GM21825 (cell line): Measurements from ENCODE around the gene ASXL1.

Source experiments
- ATAC-seq: cut with Tn5 transposase; IDR thresholded peaks from one replicate; pipeline ENCODE4 v1.9.1; 2021; ENCODE audit warnings: mild to moderate bottlenecking, moderate library complexity; ENCODE audit not compliant: unreplicated experiment

ASXL1 gene

DNA sequence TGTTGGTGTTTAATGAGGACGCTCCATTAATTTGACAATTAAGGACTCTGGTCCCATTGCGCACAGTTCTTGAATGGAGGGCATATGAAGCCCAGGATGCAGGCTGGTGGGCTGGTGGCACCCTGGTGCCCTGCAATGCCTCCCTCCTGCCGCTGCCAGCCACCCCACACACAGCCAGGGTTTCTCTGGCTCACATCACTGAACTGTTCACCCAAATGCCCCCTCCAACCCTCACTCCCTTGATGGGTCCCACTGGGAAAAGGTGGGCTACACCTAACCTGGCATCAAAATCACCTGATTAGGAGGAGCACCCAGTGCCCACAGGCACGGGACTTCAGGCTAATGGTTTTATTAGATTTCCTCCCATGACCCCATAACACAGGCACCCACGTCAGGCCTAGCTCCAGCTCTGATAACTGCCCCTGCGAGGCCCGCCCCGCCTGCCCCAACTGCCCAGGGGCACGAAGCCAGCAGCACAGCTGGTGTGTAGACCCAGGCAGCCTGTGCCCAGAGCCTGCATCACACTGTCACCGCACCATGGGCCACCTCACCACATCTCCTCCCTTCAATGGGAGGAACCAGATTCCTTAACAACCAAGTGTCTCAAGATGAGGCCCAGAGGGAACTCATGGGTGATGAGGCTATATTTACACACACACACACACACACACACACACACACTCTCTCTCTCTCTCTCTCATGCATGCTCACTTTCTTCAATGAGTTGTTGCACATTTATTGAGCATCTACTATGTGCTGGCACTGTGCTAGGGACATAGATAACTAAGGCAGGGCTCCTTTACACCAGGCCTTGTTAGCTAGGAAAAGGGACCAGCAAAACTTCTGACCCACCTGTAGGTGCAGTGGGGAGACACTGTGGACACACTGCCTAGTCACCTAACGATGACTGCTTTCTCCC, 119.7 kb downstream of the ASXL1 start:
- no peak for ATAC-seq

DNA sequence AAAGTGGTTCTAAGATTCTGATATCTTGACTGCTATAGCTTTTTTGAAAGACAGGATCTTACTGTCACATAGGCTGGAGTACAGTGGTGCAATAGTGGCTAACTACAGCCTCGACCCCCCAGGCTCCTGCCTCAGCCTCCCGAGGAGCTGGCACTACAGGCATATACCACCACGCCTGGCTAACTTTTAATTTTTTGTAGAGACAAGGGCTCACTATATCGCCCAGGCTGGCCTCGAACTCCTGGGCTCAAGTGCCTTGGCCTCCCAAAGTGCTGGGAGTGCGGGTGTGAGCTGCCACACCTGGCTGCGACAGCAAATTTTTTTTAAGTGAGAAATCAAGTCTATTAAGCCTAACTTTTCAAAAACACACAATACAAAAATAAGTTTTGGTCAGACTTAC, 120.4 kb downstream of the ASXL1 start:
- ATAC-seq: no peak

DNA sequence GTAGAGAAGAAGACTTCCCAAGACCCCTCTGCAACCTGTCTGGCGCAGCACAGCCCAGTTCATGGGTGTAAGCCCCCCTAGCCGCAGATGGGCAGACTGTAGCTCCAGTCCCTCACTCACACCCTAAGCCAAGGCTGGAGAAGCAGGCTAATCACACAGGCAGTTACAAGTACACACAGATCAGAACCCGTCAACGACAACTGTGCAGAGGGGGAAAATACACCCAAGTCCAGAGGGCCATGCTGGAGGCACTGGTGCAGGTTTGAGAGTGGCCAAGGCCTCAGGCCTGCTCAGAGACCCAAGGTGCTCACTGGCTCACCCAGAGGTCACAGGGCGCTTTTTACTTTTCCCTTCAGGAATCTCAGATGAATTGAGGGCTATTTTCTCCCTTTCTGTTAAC, 120.9 kb downstream of the ASXL1 start:
- ATAC-seq: no peak

DNA sequence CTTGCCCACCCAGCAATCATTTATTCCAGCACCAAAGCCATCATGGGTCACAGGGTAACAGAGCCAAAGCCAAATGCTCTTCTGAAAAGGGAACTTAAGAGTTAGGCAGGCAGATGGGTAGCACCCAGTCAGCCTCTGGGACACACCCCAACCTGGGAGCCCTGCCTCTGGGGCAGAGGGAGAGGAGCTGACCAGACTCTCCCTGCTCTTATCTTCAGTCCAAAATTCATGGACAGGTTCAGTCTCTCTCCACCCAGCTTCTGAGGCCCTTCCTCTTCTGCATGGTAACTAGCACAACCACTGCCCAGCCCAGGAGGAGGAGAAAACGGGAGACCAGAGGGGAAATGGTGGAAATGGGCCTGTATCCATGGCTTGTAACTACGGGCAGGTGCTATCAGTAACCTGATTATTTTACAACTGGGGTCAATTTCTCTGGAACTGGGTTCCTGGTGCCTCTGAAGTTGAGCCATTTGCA, 121.6 kb downstream of the ASXL1 start:
- ATAC-seq: no peak

DNA sequence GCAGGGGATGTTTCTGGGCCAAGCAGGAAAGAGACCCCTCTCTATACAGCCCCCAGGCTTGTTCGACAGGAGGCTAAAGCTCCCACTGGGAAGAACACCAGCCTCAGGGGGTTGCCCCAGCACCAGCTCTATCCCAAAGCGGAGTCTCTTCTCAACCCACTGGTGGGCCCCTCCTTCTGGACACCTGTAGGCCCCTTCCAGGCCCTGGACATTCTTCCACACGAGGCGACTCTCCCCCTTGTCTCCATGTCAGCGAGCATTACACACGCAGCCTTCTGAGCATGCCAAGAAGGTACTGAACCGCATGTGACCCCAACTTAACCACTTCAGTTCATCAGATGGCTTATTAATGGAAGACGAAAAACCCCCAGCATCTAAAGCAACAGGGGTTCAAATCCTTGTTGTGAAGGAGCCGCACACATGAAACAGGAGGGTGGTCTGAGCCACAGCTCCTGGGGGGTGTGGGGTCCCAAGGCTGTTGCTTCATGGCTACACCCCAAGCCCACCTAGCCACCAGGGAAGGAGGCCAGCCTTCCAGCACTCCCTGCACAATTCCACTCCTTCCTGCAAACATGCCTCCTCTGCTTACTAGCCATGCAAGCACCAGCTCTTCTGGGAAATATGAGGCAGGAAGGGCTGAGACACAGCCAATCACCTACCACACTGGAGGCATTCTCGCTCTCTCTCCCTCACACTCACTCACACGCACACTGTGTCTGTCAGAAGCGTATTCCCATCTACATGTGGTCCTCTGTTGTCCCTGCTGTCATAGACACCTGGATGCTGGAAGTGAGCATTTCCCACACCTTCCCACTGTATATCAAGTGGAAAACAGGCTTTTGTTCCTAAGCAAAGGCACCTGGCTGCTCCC, 122.5 kb downstream of the ASXL1 start:
- ATAC-seq: no peak

DNA sequence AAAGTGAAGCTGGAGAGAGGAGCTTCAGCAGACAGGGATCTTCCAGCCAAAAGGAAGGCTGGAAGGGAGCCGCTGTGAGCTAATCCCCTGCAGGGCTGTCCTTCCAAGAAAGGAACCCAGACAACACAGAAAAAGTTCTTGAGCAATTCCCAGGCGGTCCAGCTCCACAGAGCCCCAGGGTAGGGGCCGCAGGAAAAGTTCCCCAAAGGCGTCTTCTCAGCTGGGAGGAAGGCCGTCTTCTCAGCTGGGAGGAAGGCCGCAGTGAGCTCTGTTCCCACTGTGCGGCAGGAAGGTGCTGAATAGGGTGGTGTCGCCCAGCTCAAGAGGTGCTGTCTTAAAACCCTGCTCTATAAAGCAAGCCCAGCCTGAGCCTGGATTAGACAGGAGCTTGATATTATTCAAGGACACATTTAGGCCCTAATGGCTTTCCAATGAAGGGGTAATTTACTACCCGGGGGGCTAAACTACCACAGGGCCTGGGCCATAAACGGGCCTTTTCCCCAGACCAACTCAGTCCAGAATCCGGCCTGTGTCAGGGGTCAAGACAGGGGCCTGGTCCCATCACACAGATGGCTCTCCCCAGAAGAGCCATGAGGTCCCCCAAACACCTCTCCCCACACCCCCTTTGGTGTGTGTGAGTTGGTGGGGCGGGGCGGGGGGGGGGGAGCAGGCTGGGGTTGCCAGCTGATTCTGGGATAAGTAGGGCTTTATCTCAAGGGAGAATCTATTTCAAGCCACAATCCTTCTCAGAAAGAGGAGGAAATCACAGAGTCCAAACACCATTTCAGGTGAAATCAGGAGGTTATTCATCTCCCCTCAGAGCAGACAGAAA, 123.4 kb downstream of the ASXL1 start:
- no peak for ATAC-seq

DNA sequence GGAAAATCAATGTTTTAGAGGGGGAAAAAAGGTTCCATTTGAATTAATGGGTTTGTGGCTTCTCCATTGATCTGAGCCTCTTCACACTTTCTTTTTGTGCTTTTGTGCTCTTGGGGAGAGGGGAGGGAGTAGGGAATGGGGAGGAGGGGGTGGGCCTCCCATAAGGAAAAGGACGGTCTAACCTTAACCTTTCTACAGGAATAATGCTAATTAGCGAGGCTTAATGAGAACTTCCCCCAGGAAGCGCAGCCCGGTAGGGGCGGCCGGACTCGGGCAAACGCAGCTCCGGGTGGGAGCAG, 124.0 kb downstream of the ASXL1 start:
- ATAC-seq: no peak

DNA sequence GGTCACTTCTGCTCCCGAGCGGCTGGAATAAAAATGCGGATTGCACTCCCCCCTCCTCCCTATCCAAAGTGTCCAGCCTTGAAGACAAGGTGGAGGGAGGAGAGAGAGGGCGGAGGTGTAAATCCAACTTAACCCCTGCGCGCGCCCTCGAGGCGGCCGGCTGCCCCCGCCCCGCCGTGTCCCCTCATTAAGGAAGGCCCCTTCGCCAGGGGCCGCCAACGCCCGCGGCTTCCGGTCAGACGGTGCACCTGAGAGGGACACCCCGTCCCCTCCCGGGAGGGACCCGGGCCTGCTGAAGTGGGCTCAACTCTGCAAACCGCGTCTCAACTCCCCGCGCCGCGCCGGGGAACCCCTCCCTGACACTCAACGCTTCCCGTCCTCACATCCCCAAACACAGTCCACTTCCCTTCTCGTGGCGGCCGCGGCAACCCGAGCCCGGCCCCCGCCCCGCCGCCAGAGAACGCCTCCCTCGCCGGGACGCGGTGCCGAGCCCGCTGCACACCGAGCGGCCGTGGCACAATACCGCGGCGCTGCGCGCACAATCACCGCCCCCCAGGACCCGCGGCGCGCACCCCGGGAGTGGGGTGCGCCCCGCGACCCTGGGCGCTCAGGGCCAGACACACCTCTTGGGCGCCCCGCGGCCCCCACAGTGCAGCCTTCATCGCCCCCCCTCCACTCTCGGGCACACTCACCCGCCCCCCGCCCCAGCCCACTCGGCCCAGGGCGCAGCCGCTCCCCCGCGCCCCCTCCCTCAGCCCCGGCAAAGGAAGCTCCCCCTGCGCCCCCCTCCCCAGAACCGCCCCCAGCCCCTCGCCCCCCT, 124.5 kb downstream of the ASXL1 start:
- ATAC-seq: no peak

DNA sequence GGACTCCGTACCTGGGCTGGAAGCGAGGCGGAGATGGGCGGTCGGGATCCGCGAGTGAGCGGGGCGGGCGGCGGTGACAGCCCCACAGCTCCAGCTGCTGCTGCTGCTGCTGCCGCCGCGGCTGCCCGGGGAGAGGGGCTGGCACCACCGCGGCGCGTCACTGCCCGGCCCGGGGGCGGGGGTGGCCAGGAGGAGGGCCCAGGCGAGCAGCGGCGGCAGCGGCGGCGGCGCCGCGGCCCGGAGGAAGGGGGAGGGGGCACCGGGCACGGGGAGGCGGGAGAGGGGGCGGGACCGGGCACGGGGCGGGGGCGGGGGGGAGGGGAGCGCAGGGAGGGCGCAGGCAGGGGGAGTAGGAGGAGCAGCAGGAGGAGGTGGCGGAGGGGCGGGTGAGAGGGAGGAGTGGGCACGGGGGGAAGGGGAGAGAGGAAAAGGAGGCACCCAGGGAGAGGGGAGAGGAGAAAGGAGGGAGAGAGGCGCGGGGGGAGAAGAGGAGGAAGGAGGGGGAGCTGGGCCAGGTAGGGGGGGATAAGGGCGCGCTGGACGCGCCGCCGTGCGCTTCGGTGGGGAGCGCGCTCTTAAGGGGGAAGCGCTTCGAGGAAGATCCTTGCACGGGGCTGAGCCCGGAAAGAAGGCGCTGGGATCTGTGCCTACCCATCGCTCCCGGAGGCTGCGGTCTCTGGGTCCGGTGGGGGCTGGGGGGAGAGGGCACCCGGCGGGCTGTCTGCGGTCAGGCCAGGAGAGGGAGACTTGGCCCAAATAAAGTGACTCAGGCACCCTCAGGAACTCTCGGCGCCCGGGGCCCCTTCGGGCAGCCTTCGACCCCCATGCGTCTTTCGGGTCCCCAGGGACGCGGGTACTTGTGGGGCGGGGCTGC, 125.5 kb downstream of the ASXL1 start:
- no peak for ATAC-seq

DNA sequence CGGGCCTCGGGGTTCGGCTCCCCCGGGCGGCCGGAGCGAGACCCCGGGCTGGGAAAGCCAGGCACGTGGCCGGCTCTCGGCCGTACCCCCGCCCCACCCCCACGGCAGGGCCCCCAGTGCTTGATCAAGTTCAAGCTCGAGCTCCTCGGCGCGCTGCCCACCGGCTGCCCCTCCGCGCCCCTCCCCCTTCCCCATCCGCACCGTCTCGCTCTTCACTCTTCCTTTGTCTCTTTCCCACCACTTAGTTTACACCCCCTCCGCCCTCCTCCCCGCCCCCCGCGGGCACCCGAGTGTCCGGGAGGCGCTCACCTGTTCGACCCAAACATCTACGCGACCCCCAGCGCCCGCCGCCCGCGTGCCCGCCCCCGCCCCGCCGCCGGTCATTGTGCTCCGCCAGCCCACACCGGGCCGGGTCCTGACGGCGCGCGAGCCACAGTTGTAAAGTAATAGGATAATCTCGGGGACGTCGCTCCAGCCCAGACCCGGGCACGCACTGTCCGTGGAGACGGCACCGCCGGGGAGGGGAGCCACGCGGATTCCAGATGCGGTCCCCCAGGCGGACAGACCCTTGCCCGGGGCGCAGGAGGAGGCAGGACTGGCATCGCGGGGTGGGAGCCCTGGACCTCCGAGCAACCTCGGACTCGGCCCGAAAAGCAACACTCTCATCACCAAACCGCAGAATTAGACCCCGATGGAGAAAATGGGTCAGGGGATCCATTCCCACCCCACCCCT, 126.3 kb downstream of the ASXL1 start:
- no peak for ATAC-seq

DNA sequence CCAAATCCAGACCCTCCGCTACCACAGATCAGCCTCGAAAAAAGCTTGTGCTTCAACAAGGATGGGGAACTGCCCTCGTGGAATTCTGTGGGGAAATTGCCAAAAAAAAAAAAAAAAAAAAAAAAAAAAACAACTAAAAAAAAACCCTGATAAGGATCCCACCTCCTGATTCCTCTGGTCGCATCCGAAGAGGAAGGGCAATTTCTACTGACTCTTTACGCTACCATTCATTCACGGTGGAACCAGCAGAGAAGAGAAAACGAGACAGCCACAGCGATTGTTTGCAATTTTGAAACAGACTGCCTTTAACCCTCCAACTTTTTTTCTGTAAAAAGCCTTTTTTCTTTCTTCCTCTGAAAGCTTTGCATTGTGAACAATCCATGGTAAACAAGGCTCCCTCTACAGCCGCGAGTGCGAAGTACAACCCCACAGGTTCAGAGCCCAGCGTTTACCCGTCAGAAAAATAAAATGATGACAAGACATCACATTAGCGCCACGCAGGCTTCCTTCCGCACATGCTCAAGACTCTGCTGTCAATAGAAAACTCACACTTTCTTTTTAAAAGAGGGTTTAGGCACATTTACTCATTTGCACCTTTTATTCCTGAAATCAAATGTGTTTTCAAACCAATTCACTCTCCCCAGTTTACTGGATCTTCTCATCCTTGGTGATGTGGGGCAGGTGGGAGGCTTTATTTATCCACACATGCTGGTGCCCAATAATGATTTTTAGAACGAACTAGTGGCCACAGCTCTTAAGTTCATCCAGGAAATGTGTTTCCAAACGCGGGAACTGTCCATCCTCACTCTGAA, 127.0 kb downstream of the ASXL1 start:
- no peak for ATAC-seq

DNA sequence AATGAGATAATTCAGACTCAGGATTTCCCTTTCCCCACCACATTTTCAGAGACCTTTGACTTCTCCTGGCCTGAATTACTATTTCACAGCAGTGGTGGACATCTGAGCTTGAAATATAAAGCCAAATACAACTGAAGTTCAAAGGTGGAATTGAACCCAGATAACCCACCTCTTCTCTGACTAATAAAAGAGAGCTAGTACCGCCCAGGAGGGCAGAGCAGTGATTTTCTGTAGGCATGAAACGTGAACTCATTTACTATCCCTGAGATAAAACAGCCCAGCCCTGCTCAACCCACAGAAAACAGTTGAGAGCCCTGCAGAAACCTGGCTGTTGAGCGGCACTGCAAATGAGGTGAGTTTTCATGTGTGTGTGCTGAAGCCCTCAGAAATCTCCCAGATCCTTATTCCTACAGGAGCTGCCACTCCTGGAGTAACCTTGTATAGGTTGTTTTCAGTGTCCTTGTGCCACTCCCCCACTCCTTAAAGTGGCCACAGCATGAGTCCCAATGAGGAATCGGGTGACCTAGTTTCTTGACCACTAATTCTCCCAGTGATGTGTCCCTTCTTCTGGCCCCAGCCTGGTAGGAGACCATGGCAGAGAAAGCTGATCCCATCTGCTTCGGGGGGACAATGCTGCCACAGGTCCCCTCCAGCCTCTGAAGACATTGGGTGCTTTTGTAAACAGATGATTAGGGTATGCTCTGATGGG, 127.8 kb downstream of the ASXL1 start:
- no peak for ATAC-seq

DNA sequence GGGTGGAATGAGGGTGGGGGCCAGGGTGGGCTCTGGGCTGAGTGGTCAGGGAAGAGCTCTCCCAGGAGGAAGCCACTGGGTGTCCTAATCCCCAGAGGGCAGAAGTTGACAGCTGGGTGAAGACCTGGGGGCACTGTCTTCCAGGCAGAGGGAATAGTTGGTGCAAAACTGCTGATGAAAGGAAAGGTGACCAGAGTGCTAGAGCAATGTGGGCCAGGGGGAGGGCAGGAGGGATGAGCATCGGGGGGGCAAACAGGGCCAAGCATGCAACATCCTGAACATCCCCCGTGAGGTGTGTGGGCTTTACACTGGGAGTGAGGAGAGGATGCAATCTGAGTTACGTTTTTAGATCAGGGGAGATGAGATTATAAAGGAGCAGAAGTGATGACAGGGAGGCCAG, 129.2 kb downstream of the ASXL1 start:
- no peak for ATAC-seq

DNA sequence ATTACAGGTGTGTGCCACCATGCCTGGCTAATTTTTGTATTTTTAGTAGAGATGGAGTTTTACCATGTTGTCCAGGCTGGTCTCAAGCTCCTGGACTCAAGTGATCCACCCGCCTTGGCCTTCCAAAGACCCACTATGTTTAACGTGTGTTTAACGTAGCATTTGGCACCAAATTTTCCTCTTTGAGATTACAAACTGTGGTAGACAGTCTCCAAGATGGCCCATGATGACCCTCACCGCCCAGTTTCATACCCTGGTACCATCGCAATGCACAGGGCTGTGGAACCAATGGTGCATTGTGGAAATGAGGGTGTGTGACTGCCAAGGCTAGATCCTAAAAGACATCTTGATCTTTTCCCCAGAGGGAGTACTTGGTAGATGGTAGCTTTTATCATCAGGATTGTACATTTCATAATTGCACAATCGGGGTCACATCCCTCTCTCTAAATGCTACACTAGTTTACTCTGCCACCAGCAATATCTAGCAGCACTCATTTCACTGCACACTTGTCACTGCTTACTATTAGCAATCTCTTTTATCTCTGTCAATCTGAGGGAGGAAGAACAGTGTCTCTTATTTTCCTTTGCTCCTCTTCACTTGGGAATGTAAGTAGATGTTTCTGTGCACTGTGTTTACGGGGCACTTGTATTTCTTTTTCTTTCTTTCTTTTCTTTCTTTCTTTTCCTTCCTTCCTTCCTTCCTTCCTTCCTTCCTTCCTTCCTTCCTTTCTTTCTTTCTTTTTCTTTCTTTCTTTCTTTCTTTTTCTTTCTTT, 130.1 kb downstream of the ASXL1 start:
- no peak for ATAC-seq
